ENCODE measurements around the gene ASIC3.

The ASIC3 gene

GRCh38 chr7:151088856-151089699 is 40.7 kb downstream of the ASIC3 start:
- DNase-seq = no peak

- DNase-seq = no peak
Observed at GRCh38 chr7:151089893-151090730, 41.8 kb downstream of the ASIC3 start.

- DNase-seq = no peak
Observed at GRCh38 chr7:151091003-151091402, 42.7 kb downstream of the ASIC3 start.

GRCh38 chr7:151091431-151091830 is 43.1 kb downstream of the ASIC3 start:
- no peak for DNase-seq

GRCh38 chr7:151091988-151092387 is 43.7 kb downstream of the ASIC3 start:
- DNase-seq = no peak

GRCh38 chr7:151093748-151094147 is 45.4 kb downstream of the ASIC3 start:
- no peak for DNase-seq

GRCh38 chr7:151094675-151095074 is 46.3 kb downstream of the ASIC3 start:
- no peak for DNase-seq

- DNase-seq = no peak
Observed at GRCh38 chr7:151095123-151095797, 46.9 kb downstream of the ASIC3 start.

GRCh38 chr7:151095828-151096475 is 47.6 kb downstream of the ASIC3 start:
- DNase-seq = no peak

- DNase-seq = no peak
Observed at GRCh38 chr7:151099486-151100211, 51.3 kb downstream of the ASIC3 start.

GRCh38 chr7:151100921-151101320 is 52.6 kb downstream of the ASIC3 start:
- no peak for DNase-seq

GRCh38 chr7:151101621-151102396 is 53.5 kb downstream of the ASIC3 start:
- no peak for DNase-seq

Data from NCI-H510A (cell line).